HEK293 (cell line): ENCODE measurements around the gene MEIOC.
"Not testable (repeated sequence)": the region's sequence is repeated elsewhere in the genome, so short reads cannot be mapped to it uniquely, and the experiment has no call there.

Experiments used
- CTCF ChIA-PET: fragments of 350-600 bp; formaldehyde crosslinking; extraction: SDS; loops from one replicate; lab custom pipeline; 2021; ENCODE audit warnings: antibody characterized with exemption; lab: Yijun Ruan, JAX
- POLR2A ChIA-PET: fragments of 300-600 bp; formaldehyde crosslinking; extraction: SDS; loops from one replicate; lab custom pipeline; 2020; ENCODE audit warnings: antibody characterized with exemption, inconsistent platforms; lab: Yijun Ruan, JAX
- H3K27ac ChIP-seq: fragments of 200-500 bp; sonication (Bioruptor generic); 2 replicates; pipeline ENCODE4 v1.5.1; 2014; ENCODE audit warnings: low read depth, low read length, control low read depth, inconsistent platforms; ENCODE audit errors: extremely low read depth
- H3K36me3 ChIP-seq, 2 experiments: fragments of 200-500 bp in 1 of 2; sonication (Bioruptor generic) in 1 of 2; 1 replicate in 1 of 2; 2 replicates in 1 of 2; pipeline ENCODE4 v1.5.1; 2014 to 2017; ENCODE audit warnings: inconsistent platforms in 2 of 2, low read length in 2 of 2; ENCODE audit not compliant: control insufficient read depth in 2 of 2, insufficient read depth in 1 of 2
- H3K4me1 ChIP-seq: fragments of 200-500 bp; sonication (Bioruptor generic); 2 replicates; pipeline ENCODE4 v1.5.1; 2014; ENCODE audit warnings: mild to moderate bottlenecking, low read length, inconsistent platforms; ENCODE audit not compliant: control insufficient read depth, insufficient read depth
- H3K4me3 ChIP-seq: 2 replicates; pipeline ENCODE4 v1.5.1; 2011; ENCODE audit warnings: low read depth, mild to moderate bottlenecking, control low read depth, low read length, moderate library complexity
- H3K9me3 ChIP-seq: fragments of 200-500 bp; sonication (Bioruptor generic); 2 replicates; pipeline ENCODE4 v1.5.1; 2014; ENCODE audit warnings: low read depth, low read length, inconsistent platforms; ENCODE audit not compliant: control insufficient read depth, insufficient read depth
- CTCF ChIP-seq: fragments of 450-650 bp; formaldehyde crosslinking; IDR thresholded peaks from 2 replicates; pipeline ENCODE4 v1.5.1; 2016; ENCODE audit warnings: missing biosample characterization, missing genetic modification characterization
- GLI2 ChIP-seq: fragments of 450-650 bp; formaldehyde crosslinking; IDR thresholded peaks from 2 replicates; pipeline ENCODE4; 2017; ENCODE audit warnings: missing biosample characterization, missing genetic modification characterization, low read depth, borderline replicate concordance
- WT1 ChIP-seq: fragments of 450-650 bp; formaldehyde crosslinking; IDR thresholded peaks from 2 replicates; pipeline ENCODE4 v1.5.1; 2016; ENCODE audit warnings: missing biosample characterization, missing genetic modification characterization
- YY2 ChIP-seq: fragments of 450-650 bp; formaldehyde crosslinking; IDR thresholded peaks from 2 replicates; pipeline ENCODE4 v1.5.1; 2016; ENCODE audit warnings: missing biosample characterization, missing genetic modification characterization
- ZIC2 ChIP-seq: fragments of 450-650 bp; formaldehyde crosslinking; IDR thresholded peaks from 2 replicates; pipeline ENCODE4 v1.5.1; 2016; ENCODE audit warnings: missing biosample characterization, missing genetic modification characterization
- ZNF121 ChIP-seq: fragments of 450-650 bp; formaldehyde crosslinking; IDR thresholded peaks from 2 replicates; pipeline ENCODE4 v1.5.1; 2016; ENCODE audit warnings: missing biosample characterization, missing genetic modification characterization
- ZNF146 ChIP-seq: fragments of 450-650 bp; formaldehyde crosslinking; IDR thresholded peaks from 2 replicates; pipeline ENCODE4 v1.5.1; 2016; ENCODE audit warnings: missing biosample characterization, missing genetic modification characterization
- ZNF223 ChIP-seq: fragments of 450-650 bp; formaldehyde crosslinking; IDR thresholded peaks from 2 replicates; pipeline ENCODE4 v1.5.1; 2016; ENCODE audit warnings: missing biosample characterization, missing genetic modification characterization
- ZNF24 ChIP-seq: fragments of 450-650 bp; formaldehyde crosslinking; IDR thresholded peaks from 2 replicates; pipeline ENCODE4 v1.5.1; 2016; ENCODE audit warnings: missing biosample characterization, missing genetic modification characterization
- ZNF280C ChIP-seq: fragments of 450-650 bp; formaldehyde crosslinking; IDR thresholded peaks from 2 replicates; pipeline ENCODE4 v1.5.1; 2016; ENCODE audit warnings: missing biosample characterization, missing genetic modification characterization
- ZNF341 ChIP-seq: fragments of 450-650 bp; formaldehyde crosslinking; IDR thresholded peaks from 2 replicates; pipeline ENCODE4; 2016; ENCODE audit warnings: low read depth, missing biosample characterization, missing genetic modification characterization
- ZNF596 ChIP-seq: fragments of 450-650 bp; IDR thresholded peaks from 2 replicates; pipeline ENCODE4 v1.5.0; 2018; ENCODE audit warnings: missing biosample characterization, mild to moderate bottlenecking, missing genetic modification characterization, moderate library complexity
- ZNF600 ChIP-seq: fragments of 450-650 bp; formaldehyde crosslinking; IDR thresholded peaks from 2 replicates; pipeline ENCODE4 v1.5.1; 2016; ENCODE audit warnings: missing biosample characterization, missing genetic modification characterization
- ZNF610 ChIP-seq: fragments of 450-650 bp; formaldehyde crosslinking; IDR thresholded peaks from 2 replicates; pipeline ENCODE4 v1.5.1; 2016; ENCODE audit warnings: missing biosample characterization, missing genetic modification characterization, borderline replicate concordance
- ZNF629 ChIP-seq: fragments of 450-650 bp; formaldehyde crosslinking; IDR thresholded peaks from 2 replicates; pipeline ENCODE4 v1.5.1; 2017; ENCODE audit warnings: missing biosample characterization, missing genetic modification characterization
- ZNF654 ChIP-seq: fragments of 450-650 bp; formaldehyde crosslinking; IDR thresholded peaks from 2 replicates; pipeline ENCODE4 v1.5.1; 2016; ENCODE audit warnings: low read depth, missing biosample characterization, missing genetic modification characterization
- ZNF660 ChIP-seq: fragments of 450-650 bp; IDR thresholded peaks from 2 replicates; pipeline ENCODE4 v1.5.1; 2018; ENCODE audit warnings: missing biosample characterization, mild to moderate bottlenecking, missing genetic modification characterization
- TF ChIP-seq, protein P1 (sequence below): fragments of 450-650 bp; formaldehyde crosslinking; IDR thresholded peaks from 2 replicates; pipeline ENCODE4 v1.5.1; 2016; ENCODE audit warnings: missing biosample characterization, missing genetic modification characterization

Gene MEIOC

DNA sequence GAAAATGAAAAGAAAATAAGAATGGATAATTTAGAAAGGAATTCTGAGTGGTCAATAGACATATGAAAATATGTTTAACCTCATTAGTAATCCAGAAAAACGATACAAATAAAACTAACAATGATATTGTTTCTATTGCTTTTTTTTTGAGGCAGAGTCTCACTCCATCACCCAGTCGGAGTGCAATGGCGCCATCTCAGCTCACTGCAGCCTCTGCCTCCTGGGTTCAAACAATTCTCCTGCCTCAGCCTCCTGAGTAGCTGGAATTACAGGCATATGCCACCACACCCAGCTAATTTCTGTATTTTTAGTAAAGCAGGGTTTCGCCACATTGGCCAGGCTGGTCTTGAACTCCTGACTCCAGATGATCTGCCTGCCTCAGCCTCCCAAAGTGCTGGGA, 21.9 kb upstream of the MEIOC start:
- CTCF ChIA-PET, result interaction anchor here (0.6 to 6.8 kb wide), 6 partner anchors 13 to 111 kb away, joined by 3 to 100 read pairs (median 4); partner anchors contain the start of gene MEIOC
- H3K4me1 ChIP-seq, H3K4me3 ChIP-seq, POLR2A ChIA-PET, H3K27ac ChIP-seq: not testable (repeated sequence)
- 0 out of 2 replicates have a peak, but pooled peaks have one; percentile 29 for TF ChIP-seq CTCF
- TF ChIP-seq, all 188 proteins: peak for 1; not testable (repeated sequence) for 187
- H3K9me3 ChIP-seq, H3K36me3 ChIP-seq: not testable (repeated sequence)

DNA sequence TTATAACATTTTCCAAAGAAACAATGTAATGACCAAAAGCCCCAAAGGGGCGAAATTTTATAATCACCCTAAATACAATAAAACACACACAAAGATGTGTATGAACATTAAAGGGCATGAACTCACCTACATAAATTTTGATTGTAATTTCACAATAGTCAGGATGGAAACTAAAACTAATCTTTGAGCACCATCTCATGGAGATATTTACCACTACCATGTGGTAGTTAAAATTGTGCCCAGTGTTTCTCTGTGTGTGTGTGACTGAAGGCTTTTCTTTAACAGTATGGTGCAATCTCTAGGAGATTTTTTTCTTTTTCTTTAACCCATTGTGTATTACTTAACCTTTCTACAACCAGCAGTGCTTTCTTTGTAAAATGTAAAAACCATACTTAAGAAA, 19.7 kb upstream of the MEIOC start:
- CTCF ChIA-PET, result interaction anchor here (0.6 to 3.9 kb wide), 14 partner anchors 9 to 693 kb away, joined by 3 to 86 read pairs (median 3); partner anchors contain the start of genes FAM171A2, FZD2 and MEIOC
- peak; percentile 66 for TF ChIP-seq ZNF654 (tag by site-specific recombination)
- TF ChIP-seq ZNF660 (tag by site-specific recombination), result peak; percentile 22; the same call in 1 of the 2 replicates
- no peak for TF ChIP-seq ZIC2
- TF ChIP-seq CTCF, result peak; percentile 63; the same call in 1 of the 2 replicates
- TF ChIP-seq ZNF629, result no peak
- no peaks in the 10 kb centered on the region for H3K4me1 ChIP-seq

GRCh38 chr17:44637066-44637465, 19.2 kb upstream of the MEIOC start:
- Histone ChIP-seq H3K36me3 (no peaks in the 10 kb centered on the region), H3K4me1 (no peaks in the 10 kb centered on the region), H3K27ac (no peak overlapping the region), H3K9me3 (no peaks in the 10 kb centered on the region), H3K4me3 (no peak overlapping the region)
- CTCF ChIA-PET, result interaction anchor here (0.6 to 3.9 kb wide), 28 partner anchors 9 to 693 kb away, joined by 3 to 86 read pairs (median 3); partner anchors contain the start of genes FAM171A2, FZD2, GPATCH8 and MEIOC
- POLR2A ChIA-PET, result interaction anchor here (1.1 to 1.7 kb wide), 2 partner anchors 27 to 80 kb away, joined by 3 read pairs; partner anchors contain the start of gene FZD2
- TF ChIP-seq GLI2 (tag by site-specific recombination), result no peak
- TF ChIP-seq WT1 (tag by site-specific recombination), result peak; percentile 69; the same call in 1 of the 2 replicates

More for the DNA sequence above, 19.7 kb upstream of the MEIOC start:
- Histone ChIP-seq H3K36me3 (no peaks in the 10 kb centered on the region), H3K9me3 (no peaks in the 10 kb centered on the region), H3K4me3 (no peak overlapping the region), H3K27ac (no peak overlapping the region)
- POLR2A ChIA-PET, result interaction anchor here (1.1 to 1.7 kb wide), 2 partner anchors 26 to 80 kb away, joined by 3 read pairs; partner anchors contain the start of gene FZD2

DNA sequence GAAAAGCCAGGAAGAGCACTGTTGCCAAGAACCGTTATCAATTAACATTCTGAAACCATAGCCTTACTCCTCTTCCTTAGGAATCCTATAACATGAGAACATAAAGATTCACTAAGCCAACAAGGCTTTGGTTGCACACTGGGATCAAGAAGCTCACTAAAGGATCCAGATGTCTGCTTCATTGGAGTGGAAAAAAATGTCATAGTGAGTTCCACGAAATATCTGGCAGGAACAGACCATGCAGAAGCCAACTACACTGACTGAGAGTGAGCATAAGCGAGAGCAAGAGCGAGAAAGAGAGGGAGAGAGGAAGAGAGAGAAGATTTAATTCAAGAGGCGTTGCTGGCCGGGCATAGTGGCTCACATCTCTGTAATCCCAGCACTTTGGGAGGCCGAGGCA, 13.4 kb upstream of the MEIOC start:
- ChIA-PET POLR2A (no interaction called here), CTCF (interaction anchor here (0.6 to 2.7 kb wide), 4 partner anchors 13 to 110 kb away, joined by 3 to 18 read pairs (median 4); partner anchors contain the start of gene MEIOC)
- no peak overlapping the region for H3K4me3 ChIP-seq
- no peaks in the 10 kb centered on the region for H3K36me3 ChIP-seq
- H3K27ac ChIP-seq, result no peak overlapping the region
- no peaks in the 10 kb centered on the region for H3K9me3 ChIP-seq
- H3K4me1 ChIP-seq, result no peaks in the 10 kb centered on the region
- TF ChIP-seq ZNF610 (tag by site-specific recombination) (no peak), ZNF280C (no peak), ZNF341 (tag by site-specific recombination) (no peak), ZNF600 (tag by site-specific recombination) (no peak), ZNF146 (tag by site-specific recombination) (no peak), ZNF596 (no peak), ZNF121 (no peak), ZNF223 (no peak), ZNF24 (tag by site-specific recombination) (no peak), YY2 (tag by site-specific recombination) (no peak)
- TF ChIP-seq, protein P1, sequence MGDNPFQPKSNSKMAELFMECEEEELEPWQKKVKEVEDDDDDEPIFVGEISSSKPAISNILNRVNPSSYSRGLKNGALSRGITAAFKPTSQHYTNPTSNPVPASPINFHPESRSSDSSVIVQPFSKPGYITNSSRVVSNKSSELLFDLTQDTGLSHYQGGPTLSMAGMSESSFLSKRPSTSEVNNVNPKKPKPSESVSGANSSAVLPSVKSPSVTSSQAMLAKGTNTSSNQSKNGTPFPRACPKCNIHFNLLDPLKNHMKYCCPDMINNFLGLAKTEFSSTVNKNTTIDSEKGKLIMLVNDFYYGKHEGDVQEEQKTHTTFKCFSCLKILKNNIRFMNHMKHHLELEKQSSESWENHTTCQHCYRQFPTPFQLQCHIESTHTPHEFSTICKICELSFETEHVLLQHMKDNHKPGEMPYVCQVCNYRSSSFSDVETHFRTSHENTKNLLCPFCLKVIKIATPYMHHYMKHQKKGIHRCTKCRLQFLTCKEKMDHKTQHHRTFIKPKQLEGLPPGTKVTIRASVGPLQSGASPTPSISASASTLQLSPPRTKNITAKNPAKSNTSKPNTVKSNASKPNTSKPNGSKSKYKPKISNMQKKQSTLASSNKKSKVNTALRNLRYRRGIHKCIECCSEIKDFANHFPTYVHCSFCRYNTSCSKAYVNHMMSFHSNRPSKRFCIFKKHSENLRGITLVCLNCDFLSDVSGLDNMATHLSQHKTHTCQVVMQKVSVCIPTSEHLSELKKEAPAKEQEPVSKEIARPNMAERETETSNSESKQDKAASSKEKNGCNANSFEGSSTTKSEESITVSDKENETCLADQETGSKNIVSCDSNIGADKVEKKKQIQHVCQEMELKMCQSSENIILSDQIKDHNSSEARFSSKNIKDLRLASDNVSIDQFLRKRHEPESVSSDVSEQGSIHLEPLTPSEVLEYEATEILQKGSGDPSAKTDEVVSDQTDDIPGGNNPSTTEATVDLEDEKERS, result no peak
